Tibial nerve (tissue), 4 donors: ENCODE measurements around the gene SLC24A3. TPM values are rescaled to one million over a fixed set of nuclear protein-coding genes. Genes with fewer than 3 reads are reported as not detected.
A peak's percentile ranks its signal among the peaks of the same experiment; 100 is the strongest.

Source experiments
- DNase-seq, 2 donors: peaks; one replicate each; pipeline ENCODE4 v3.0.0-alpha.2; 2019; ENCODE audit warnings: low spot score in 2 of 2
- H3K27ac ChIP-seq, 4 donors: fragments of 200-600 bp; sonication (generic) in 3 of 4; one replicate each; pipeline ENCODE4 v1.5.1; 2017 to 2019; ENCODE audit warnings: mild to moderate bottlenecking in 1 of 4
- H3K27me3 ChIP-seq, 2 donors: fragments of 200-600 bp; sonication (generic) in 1 of 2; one replicate each; pipeline versions ENCODE4 v1.5.1 to v1.6.0; 2017 to 2019
- H3K36me3 ChIP-seq, 3 donors: fragments of 200-600 bp; sonication (generic); one replicate each; pipeline ENCODE4 v1.5.1; 2018 to 2019
- H3K4me1 ChIP-seq, 4 donors: fragments of 200-600 bp; sonication (generic) in 3 of 4; one replicate each; pipeline ENCODE4 v1.5.1; 2017 to 2019
- H3K4me3 ChIP-seq, 4 donors: fragments of 200-600 bp; sonication (generic) in 3 of 4; one replicate each; pipeline ENCODE4 v1.5.1; 2017 to 2019; ENCODE audit warnings: mild to moderate bottlenecking in 1 of 4, moderate library complexity in 1 of 4
- H3K9me3 ChIP-seq, 4 donors: fragments of 200-600 bp; sonication (generic) in 3 of 4; one replicate each; pipeline ENCODE4 v1.5.1; 2017 to 2019
- EP300 ChIP-seq, 2 donors: sonication (generic); formaldehyde crosslinking; IDR thresholded peaks; one replicate each; pipeline ENCODE4 v1.6.1; 2017; ENCODE audit warnings: antibody characterized with exemption in 2 of 2, mild to moderate bottlenecking in 1 of 2
- POLR2A ChIP-seq, 2 donors: fragments of 450-650 bp; IDR thresholded peaks; one replicate each; pipeline ENCODE4 v1.6.1; 2017; ENCODE audit warnings: antibody characterized with exemption in 2 of 2, mild to moderate bottlenecking in 2 of 2, moderate library complexity in 2 of 2
- WGBS, 2 donors: methylation state at CpG; one replicate each; pipeline ENCODE4 v1.1.5; 2018; 5-methylcytosine and 5-hydroxymethylcytosine counted together
- total RNA-seq, 4 donors: library from RNA; depleted of rRNA; stranded (reverse); fragments of >200 nt; gene quantifications; one replicate each; pipeline ENCODE4 v1.1.0, GENCODE V29; 2016
- TF ChIP-seq, protein P1 (sequence below), 5 experiments: fragments of 200-600 bp in 3 of 5; fragments of 450-650 bp in 2 of 5; sonication (generic) in 3 of 5; IDR thresholded peaks; one replicate each; pipeline ENCODE4 v1.5.1; 2016 to 2019; ENCODE audit warnings: antibody characterized with exemption in 5 of 5, mild to moderate bottlenecking in 3 of 5, moderate library complexity in 2 of 5

The SLC24A3 gene
- total RNA-seq, 4 donors from 2014 or later: 1.3 to 4.0 (median 2.7) TPM

DNA sequence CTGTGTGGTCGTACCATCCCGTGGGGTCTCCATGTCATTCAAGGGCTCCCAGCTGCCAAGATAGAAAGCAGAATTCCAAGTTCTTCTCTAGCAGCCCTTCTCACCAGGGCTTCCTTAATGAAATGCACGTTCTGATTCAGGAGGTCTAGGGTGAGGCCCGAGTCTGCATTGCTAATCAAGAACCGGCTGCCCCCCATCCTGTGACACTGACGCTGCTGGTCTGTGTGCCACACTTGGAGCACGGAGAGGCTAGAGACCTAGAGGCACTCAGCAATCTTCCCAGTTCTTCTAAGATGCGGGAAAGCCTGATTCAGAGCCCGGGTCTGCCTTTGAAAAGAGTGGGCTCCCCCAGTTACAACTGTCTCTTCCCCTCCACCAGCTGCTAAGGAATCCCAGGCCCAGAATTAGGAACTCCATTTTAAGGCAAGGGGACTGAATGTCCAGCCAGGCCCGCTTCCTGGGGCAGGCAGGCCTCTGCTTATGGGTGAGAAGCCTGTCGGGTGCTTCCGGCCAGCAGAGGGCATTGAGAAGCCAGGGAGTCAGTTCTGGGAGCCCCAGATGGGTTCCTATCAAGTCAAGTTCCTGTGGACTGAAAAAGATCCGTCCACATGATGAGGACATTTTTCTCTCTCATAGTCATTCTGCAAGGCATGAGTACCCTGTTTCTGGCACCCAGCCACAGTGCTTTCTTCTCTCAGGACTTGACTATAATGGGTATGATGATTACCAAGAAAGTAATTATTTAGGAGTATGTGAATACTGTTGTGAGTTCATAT, 475.8 kb downstream of the SLC24A3 start:
- no peaks in the 10 kb centered on the region for H3K9me3 ChIP-seq
- peak; percentile 48 to 73 for DNase-seq
- H3K36me3 ChIP-seq: no peaks in the 10 kb centered on the region
- no peak overlapping the region for H3K27ac ChIP-seq
- H3K27me3 ChIP-seq: no peaks in the 10 kb centered on the region
- no peak overlapping the region for H3K4me3 ChIP-seq
- 59 to 75% methylated on average over 9 to 13 of the region's 13 CpGs for WGBS, 2 donors
- no peak for TF ChIP-seq POLR2A (IDR thresholded peaks at IDR 0.05)
- TF ChIP-seq, protein P1, sequence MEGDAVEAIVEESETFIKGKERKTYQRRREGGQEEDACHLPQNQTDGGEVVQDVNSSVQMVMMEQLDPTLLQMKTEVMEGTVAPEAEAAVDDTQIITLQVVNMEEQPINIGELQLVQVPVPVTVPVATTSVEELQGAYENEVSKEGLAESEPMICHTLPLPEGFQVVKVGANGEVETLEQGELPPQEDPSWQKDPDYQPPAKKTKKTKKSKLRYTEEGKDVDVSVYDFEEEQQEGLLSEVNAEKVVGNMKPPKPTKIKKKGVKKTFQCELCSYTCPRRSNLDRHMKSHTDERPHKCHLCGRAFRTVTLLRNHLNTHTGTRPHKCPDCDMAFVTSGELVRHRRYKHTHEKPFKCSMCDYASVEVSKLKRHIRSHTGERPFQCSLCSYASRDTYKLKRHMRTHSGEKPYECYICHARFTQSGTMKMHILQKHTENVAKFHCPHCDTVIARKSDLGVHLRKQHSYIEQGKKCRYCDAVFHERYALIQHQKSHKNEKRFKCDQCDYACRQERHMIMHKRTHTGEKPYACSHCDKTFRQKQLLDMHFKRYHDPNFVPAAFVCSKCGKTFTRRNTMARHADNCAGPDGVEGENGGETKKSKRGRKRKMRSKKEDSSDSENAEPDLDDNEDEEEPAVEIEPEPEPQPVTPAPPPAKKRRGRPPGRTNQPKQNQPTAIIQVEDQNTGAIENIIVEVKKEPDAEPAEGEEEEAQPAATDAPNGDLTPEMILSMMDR (IDR thresholded peaks at IDR 0.05): peak; percentile 33 to 56 (median 54)
- H3K4me1 ChIP-seq: peaks cover 0 to 12% (median 0%) of the 10 kb centered on the region in 4 donors

DNA sequence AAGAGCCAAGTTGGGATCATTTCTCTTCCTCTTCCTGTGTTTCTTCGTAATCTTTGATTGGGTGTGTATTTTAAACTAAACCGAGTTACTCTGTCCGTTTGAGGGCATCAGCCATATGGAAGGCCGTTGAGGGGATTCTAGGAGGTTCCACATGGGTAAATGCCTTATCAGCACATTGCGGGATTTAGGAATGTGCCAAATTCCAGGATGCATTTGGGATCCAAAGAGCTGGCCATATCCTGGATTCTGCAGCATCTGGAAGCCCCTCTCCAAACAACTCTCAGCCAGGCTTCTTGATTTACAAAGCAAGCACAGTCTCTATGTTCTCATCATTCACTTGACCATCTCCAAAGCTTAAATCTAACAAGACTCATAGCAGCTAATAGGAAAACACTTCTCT, 478.0 kb downstream of the SLC24A3 start:
- 50 to 61% methylated on average over 5 of the region's 5 CpGs for WGBS, 2 donors
- H3K27ac ChIP-seq: no peak overlapping the region

DNA sequence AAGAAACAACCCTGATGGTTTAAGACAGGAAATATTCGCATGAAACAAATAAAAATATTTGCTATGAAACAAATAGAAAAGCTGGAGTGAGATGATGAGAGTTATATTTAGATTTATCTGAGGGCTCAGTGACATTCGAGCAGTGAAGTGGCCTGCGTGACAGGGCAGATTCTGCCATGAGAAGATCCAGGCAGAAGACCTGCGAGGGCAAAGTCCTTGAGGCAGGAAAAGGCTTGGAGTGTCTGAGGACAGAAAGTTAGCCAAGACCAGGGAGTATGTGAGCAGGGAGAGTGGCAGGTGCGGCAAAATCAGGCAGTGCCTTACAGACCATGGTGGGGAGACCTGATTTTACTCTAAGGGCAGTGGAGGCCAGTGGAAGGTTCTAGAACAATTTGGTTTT, 478.7 kb downstream of the SLC24A3 start:
- TF ChIP-seq, protein P1 (IDR thresholded peaks at IDR 0.05): no peak
- TF ChIP-seq EP300 (IDR thresholded peaks at IDR 0.05) (no peak), POLR2A (IDR thresholded peaks at IDR 0.05) (no peak)
- Histone ChIP-seq H3K27me3 (no peaks in the 10 kb centered on the region), H3K4me1 (peaks cover 0 to 12% (median 0%) of the 10 kb centered on the region in 4 donors), H3K27ac (no peak overlapping the region), H3K36me3 (no peaks in the 10 kb centered on the region), H3K9me3 (no peaks in the 10 kb centered on the region), H3K4me3 (no peak overlapping the region)
- WGBS, 2 donors: 91 to 92% methylated on average over 5 of the region's 5 CpGs
- no peak for DNase-seq

More for the DNA sequence above, 478.0 kb downstream of the SLC24A3 start:
- Histone ChIP-seq H3K4me1 (peaks cover 0 to 12% (median 0%) of the 10 kb centered on the region in 4 donors), H3K27me3 (no peaks in the 10 kb centered on the region), H3K36me3 (no peaks in the 10 kb centered on the region), H3K9me3 (no peaks in the 10 kb centered on the region), H3K4me3 (no peak overlapping the region)
- no peak for DNase-seq
- TF ChIP-seq EP300 (IDR thresholded peaks at IDR 0.05) (no peak), POLR2A (IDR thresholded peaks at IDR 0.05) (no peak)
- TF ChIP-seq, protein P1 (IDR thresholded peaks at IDR 0.05): no peak

DNA sequence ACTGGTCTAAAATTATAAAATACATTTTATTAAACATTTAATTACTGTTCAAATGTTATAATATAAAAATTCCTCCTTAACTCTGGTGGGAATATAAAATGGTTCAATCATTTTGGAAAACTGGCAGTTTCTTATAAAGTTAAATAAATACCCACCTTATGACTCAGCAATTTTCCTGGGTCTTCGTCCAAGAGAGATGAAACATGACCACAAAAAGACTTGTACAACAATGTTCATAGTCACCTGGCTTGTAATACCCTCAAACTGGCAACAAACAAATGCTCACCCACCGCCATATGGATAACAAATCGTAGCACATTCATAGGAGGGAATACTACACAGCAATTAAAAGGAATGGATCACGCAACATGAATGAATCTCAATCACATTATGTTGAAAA, 479.7 kb downstream of the SLC24A3 start:
- TF ChIP-seq, protein P1 (IDR thresholded peaks at IDR 0.05): no peak
- TF ChIP-seq POLR2A (IDR thresholded peaks at IDR 0.05) (no peak), EP300 (IDR thresholded peaks at IDR 0.05) (no peak)
- WGBS, 2 donors: 82 to 87% methylated on average over 4 of the region's 4 CpGs
- Histone ChIP-seq H3K27ac (no peak overlapping the region), H3K9me3 (no peaks in the 10 kb centered on the region), H3K36me3 (no peaks in the 10 kb centered on the region), H3K27me3 (no peaks in the 10 kb centered on the region), H3K4me1 (peaks cover 0 to 12% (median 0%) of the 10 kb centered on the region in 4 donors), H3K4me3 (no peak overlapping the region)
- DNase-seq: no peak

DNA sequence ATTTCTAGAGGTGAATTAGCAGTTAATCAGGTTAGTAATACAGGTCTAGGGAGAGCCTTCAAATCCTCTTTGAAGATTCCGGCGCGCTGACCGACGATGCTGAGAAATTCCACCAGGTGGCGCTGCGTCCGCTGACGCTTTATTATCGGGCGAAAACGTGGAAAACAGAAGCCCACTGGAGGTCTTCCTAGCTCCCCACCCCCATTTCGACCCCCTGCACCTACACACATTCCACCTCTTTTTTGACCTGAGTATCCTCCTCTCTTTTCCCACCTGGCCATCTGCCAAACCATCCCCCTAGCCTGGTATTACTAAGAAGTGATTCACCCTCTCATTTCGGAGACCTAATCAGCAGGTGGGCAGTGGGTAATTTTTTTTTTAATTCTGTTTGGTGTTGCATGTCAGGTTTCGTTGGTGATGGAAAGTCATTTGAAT, 480.3 kb downstream of the SLC24A3 start:
- WGBS, 2 donors: 9% methylated on average over 15 of the region's 15 CpGs

More for the DNA sequence above, 480.3 kb downstream of the SLC24A3 start:
- no peaks in the 10 kb centered on the region for H3K27me3 ChIP-seq
- no peak for TF ChIP-seq POLR2A (IDR thresholded peaks at IDR 0.05)
- TF ChIP-seq, protein P1 (IDR thresholded peaks at IDR 0.05): peak; percentile 82 to 91 (median 87)
- no peak overlapping the region for H3K4me3 ChIP-seq
- DNase-seq: peak; percentile 37 to 76
- H3K9me3 ChIP-seq: no peaks in the 10 kb centered on the region
- H3K27ac ChIP-seq: no peak overlapping the region
- H3K36me3 ChIP-seq: no peaks in the 10 kb centered on the region
- H3K4me1 ChIP-seq: peaks cover 0 to 12% (median 0%) of the 10 kb centered on the region in 4 donors
